Smooth muscle cell (in vitro differentiated cells): ENCODE measurements around the gene ATXN7L1. TPM values are rescaled to one million over a fixed set of nuclear protein-coding genes. Genes with fewer than 3 reads are reported as not detected.

Experiments used
- DNase-seq: peaks from one replicate; lab custom pipeline; 2025; ENCODE audit not compliant: unreplicated experiment; lab: John Stamatoyannopoulos, UW
- H2AFZ ChIP-seq: fragments of 200-600 bp; sonication (generic); 2 replicates; pipeline ENCODE4 v1.6.0; 2016; ENCODE audit warnings: antibody characterized with exemption, low read depth, mild to moderate bottlenecking
- H3F3A ChIP-seq: fragments of 200-600 bp; sonication (generic); 2 replicates; pipeline ENCODE4 v1.6.0; 2017; ENCODE audit warnings: antibody characterized with exemption, low read depth
- H3K27ac ChIP-seq: fragments of 200-600 bp; sonication (generic); 2 replicates; pipeline ENCODE4 v1.5.1; 2016; ENCODE audit warnings: low read depth, mild to moderate bottlenecking
- H3K27me3 ChIP-seq: fragments of 200-600 bp; sonication (generic); 2 replicates; pipeline ENCODE4 v1.6.1; 2016; ENCODE audit warnings: low read depth, mild to moderate bottlenecking
- H3K36me3 ChIP-seq: fragments of 200-600 bp; sonication (generic); 2 replicates; pipeline ENCODE4 v1.5.1; 2016; ENCODE audit warnings: low read depth
- H3K4me1 ChIP-seq: fragments of 200-600 bp; sonication (generic); 2 replicates; pipeline ENCODE4 v1.5.1; 2016; ENCODE audit warnings: low read depth
- H3K4me2 ChIP-seq: fragments of 200-600 bp; sonication (generic); 2 replicates; pipeline ENCODE4 v1.6.0; 2016; ENCODE audit warnings: mild to moderate bottlenecking
- H3K4me3 ChIP-seq: fragments of 200-600 bp; sonication (generic); 2 replicates; pipeline ENCODE4 v1.5.1; 2016; ENCODE audit warnings: mild to moderate bottlenecking
- H3K79me2 ChIP-seq: fragments of 200-600 bp; sonication (generic); 2 replicates; pipeline ENCODE4 v1.6.0; 2016; ENCODE audit warnings: low read depth, mild to moderate bottlenecking
- H3K9ac ChIP-seq: fragments of 200-600 bp; sonication (generic); 2 replicates; pipeline ENCODE4 v1.6.0; 2016; ENCODE audit warnings: low read depth
- H3K9me3 ChIP-seq: fragments of 200-600 bp; sonication (generic); replicated peaks from 2 replicates; pipeline ENCODE4 v1.5.1; 2016; ENCODE audit warnings: low read depth
- H4K20me1 ChIP-seq: fragments of 200-600 bp; sonication (generic); 2 replicates; pipeline ENCODE4 v1.6.0; 2016; ENCODE audit warnings: low read depth
- WGBS: methylation state at CpG from one replicate; pipeline ENCODE4 v1.1.7; 2016; ENCODE audit warnings: low lambda C conversion rate; 5-methylcytosine and 5-hydroxymethylcytosine counted together
- polyA plus RNA-seq: library from polyadenylated mRNA; unstranded; fragments of >200 nt; fragmentation: Nextera tagmentation; extraction: Ambion mirVana; gene quantifications from 2 replicates; pipeline ENCODE4 v1.2.1, GENCODE V29; 2016
- total RNA-seq: library from RNA; depleted of rRNA; stranded (reverse); fragments of >200 nt; gene quantifications from 2 replicates; pipeline ENCODE4 v1.2.3, GENCODE V29; 2014
- TF ChIP-seq, protein P1 (sequence below): fragments of 200-600 bp; sonication (generic); IDR thresholded peaks from 2 replicates; pipeline ENCODE4 v1.5.1; 2017; ENCODE audit warnings: borderline replicate concordance, mild to moderate bottlenecking, antibody characterized with exemption; ENCODE audit not compliant: insufficient read depth, poor library complexity, severe bottlenecking

The ATXN7L1 gene
- total and polyA plus RNA-seq, 2 experiments from 2014 or later: 3.3 to 4.4 TPM

DNA sequence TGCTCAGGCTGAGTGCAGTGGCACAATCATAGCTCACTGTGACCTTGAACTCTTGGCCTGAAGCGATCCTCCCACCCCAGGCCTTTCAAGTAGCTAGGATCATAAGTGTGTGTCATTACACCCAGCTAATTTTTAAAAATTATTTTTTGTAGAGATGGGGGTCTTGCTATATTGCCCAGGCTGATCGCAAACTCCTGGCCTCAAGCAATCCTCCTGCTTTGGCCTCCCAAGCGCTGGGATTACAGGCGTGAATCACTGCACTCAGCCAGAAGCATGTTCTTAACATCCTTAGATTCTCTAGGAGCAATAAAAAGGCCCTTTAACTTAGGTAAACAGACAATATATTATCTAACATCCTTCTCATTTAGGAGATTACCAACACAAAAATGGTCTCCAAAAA, 256.8 kb downstream of the ATXN7L1 start:
- Histone ChIP-seq H4K20me1 (no peaks in the 10 kb centered on the region), H3K36me3 (no peaks in the 10 kb centered on the region), H2AFZ (no peak overlapping the region), H3K27ac (no peak overlapping the region), H3K4me1 (no peaks in the 10 kb centered on the region), H3K27me3 (no peaks in the 10 kb centered on the region), H3K9me3 (no peaks in the 10 kb centered on the region), H3K4me2 (no peak overlapping the region), H3K9ac (no peak overlapping the region), H3K79me2 (no peaks in the 10 kb centered on the region), H3F3A (no peaks in the 10 kb centered on the region), H3K4me3 (no peak overlapping the region)
- DNase-seq: no peak
- 98% methylated on average over 4 of the region's 4 CpGs for WGBS
- TF ChIP-seq, protein P1, sequence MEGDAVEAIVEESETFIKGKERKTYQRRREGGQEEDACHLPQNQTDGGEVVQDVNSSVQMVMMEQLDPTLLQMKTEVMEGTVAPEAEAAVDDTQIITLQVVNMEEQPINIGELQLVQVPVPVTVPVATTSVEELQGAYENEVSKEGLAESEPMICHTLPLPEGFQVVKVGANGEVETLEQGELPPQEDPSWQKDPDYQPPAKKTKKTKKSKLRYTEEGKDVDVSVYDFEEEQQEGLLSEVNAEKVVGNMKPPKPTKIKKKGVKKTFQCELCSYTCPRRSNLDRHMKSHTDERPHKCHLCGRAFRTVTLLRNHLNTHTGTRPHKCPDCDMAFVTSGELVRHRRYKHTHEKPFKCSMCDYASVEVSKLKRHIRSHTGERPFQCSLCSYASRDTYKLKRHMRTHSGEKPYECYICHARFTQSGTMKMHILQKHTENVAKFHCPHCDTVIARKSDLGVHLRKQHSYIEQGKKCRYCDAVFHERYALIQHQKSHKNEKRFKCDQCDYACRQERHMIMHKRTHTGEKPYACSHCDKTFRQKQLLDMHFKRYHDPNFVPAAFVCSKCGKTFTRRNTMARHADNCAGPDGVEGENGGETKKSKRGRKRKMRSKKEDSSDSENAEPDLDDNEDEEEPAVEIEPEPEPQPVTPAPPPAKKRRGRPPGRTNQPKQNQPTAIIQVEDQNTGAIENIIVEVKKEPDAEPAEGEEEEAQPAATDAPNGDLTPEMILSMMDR: no peak

DNA sequence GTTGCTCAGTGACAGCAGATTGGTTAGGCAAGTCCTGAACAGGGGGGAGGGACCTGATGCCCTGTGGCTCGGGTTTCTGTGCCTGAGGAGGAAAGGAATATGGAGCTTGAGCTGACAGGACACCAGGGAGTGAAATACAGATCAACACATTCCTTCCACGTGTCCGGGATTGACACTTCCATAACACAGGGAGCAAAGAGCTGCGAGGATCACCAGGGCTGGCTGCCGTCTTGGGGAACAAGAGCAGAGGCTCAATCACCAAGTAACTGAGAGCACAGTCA, 258.4 kb downstream of the ATXN7L1 start:
- no peak overlapping the region for H3K4me3 ChIP-seq
- H3K79me2 ChIP-seq: no peaks in the 10 kb centered on the region
- no peak overlapping the region for H3K4me2 ChIP-seq
- no peaks in the 10 kb centered on the region for H3K27me3 ChIP-seq
- no peaks in the 10 kb centered on the region for H4K20me1 ChIP-seq
- TF ChIP-seq, protein P1: no peak
- WGBS: 78% methylated on average over 5 of the region's 5 CpGs
- DNase-seq: no peak
- H2AFZ ChIP-seq: no peak overlapping the region
- H3K9ac ChIP-seq: no peak overlapping the region
- no peaks in the 10 kb centered on the region for H3K9me3 ChIP-seq
- no peaks in the 10 kb centered on the region for H3F3A ChIP-seq
- no peak overlapping the region for H3K27ac ChIP-seq
- H3K36me3 ChIP-seq: no peaks in the 10 kb centered on the region
- H3K4me1 ChIP-seq: no peaks in the 10 kb centered on the region

DNA sequence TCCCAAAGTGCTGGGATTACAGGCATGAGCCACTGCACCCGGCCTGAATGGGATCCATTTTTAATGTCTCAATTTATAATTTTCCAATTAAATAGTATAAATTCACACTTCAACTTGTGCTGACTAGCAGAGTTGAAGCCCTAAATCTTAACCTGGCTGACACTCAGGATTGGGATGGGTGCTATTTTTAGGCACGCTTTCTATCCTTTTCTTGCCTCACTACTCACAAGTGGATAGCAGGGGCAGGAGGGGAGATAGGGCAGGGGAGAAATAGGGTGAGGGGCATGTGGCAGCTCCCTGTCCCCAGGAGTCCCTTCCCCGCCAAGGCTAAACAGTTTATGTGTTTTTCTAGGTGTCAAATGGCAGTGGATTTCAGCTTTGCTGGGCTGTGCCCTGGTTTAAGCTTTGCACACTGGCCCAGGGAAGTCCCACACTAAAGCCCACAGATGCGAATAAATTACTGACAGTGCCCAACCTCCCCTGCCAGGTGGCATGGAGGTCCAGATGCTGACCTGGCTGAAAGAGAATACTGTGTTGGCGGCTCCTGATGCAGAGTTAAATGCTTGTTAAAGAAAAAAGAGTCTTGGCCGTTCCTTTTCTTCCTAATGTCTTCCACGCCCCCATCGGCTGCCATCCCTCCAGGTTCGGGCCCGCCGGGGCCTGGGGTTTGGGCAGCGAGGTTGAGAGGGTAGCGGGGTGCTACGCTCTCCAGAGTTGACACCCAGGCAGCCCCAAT, 259.0 kb downstream of the ATXN7L1 start:
- H2AFZ ChIP-seq: no peak overlapping the region
- H3K27me3 ChIP-seq: no peaks in the 10 kb centered on the region
- H3K36me3 ChIP-seq: no peaks in the 10 kb centered on the region
- no peaks in the 10 kb centered on the region for H3K9me3 ChIP-seq
- 98% methylated on average over 14 of the region's 14 CpGs for WGBS
- no peaks in the 10 kb centered on the region for H4K20me1 ChIP-seq
- H3F3A ChIP-seq: no peaks in the 10 kb centered on the region
- no peak overlapping the region for H3K9ac ChIP-seq
- H3K27ac ChIP-seq: no peak overlapping the region
- H3K4me3 ChIP-seq: no peak overlapping the region
- no peak for DNase-seq
- H3K4me2 ChIP-seq: no peak overlapping the region
- no peaks in the 10 kb centered on the region for H3K79me2 ChIP-seq
- no peaks in the 10 kb centered on the region for H3K4me1 ChIP-seq
- TF ChIP-seq, protein P1: no peak

DNA sequence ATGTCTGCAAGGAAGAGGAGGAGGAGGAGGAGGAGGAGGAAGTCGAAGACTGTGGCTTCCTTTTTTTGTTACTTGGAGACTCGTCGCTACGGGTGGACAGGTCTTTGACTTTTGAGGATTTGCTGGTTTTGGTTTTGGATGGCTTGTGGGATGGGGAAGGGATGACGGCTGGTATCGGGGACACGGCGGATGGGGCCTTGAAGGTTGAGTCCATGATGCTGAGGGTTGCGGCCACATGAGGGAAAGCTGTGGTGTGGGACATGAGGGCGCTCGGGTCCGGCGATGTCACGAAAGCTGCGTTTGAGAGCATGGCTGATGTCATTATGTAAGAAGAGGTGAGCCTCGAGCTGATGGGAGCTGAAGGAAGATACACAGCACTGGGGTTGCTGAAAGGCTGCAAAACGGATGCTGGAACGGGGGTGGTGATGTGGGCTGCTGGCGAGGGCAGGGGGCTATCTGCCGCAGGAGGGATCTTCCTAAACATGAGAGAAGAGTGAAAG, 262.0 kb downstream of the ATXN7L1 start:
- Histone ChIP-seq H3K36me3 (no peaks in the 10 kb centered on the region), H4K20me1 (no peaks in the 10 kb centered on the region), H3K27ac (no peak overlapping the region), H2AFZ (no peak overlapping the region), H3K4me1 (no peaks in the 10 kb centered on the region), H3K4me2 (no peak overlapping the region), H3K4me3 (no peak overlapping the region), H3K27me3 (no peaks in the 10 kb centered on the region), H3K79me2 (no peaks in the 10 kb centered on the region), H3K9ac (no peak overlapping the region), H3K9me3 (no peaks in the 10 kb centered on the region), H3F3A (no peaks in the 10 kb centered on the region)
- TF ChIP-seq, protein P1: no peak
- DNase-seq: no peak
- 94% methylated on average over 20 of the region's 20 CpGs for WGBS
